Parathyroid adenoma (tissue), 2 donors: ENCODE measurements around the gene CAMK2G.
"Not testable (repeated sequence)": the region's sequence is repeated elsewhere in the genome, so short reads cannot be mapped to it uniquely, and the experiment has no call there.

Experiments
- H2AFZ ChIP-seq: fragments of 300-600 bp; sonication (generic); one replicate; pipeline ENCODE4 v1.7.0; 2017; ENCODE audit warnings: antibody characterized with exemption, mild to moderate bottlenecking
- H3K27ac ChIP-seq: fragments of 300-600 bp; sonication (generic); one replicate; pipeline ENCODE4 v1.7.0; 2017
- H3K27me3 ChIP-seq: fragments of 300-600 bp; sonication (generic); one replicate; pipeline ENCODE4 v1.7.0; 2017; ENCODE audit warnings: low read length; ENCODE audit not compliant: control insufficient read depth, insufficient read depth
- H3K36me3 ChIP-seq: fragments of 300-600 bp; sonication (generic); one replicate; pipeline ENCODE4 v1.7.0; 2017; ENCODE audit warnings: low read length; ENCODE audit not compliant: control insufficient read depth, insufficient read depth
- H3K4me1 ChIP-seq: fragments of 300-600 bp; sonication (generic); one replicate; pipeline ENCODE4 v1.7.0; 2017; ENCODE audit warnings: control low read depth
- H3K4me2 ChIP-seq: fragments of 300-600 bp; sonication (generic); one replicate; pipeline ENCODE4 v1.7.0; 2017; ENCODE audit warnings: low read length
- H3K4me3 ChIP-seq: fragments of 300-600 bp; sonication (generic); one replicate; pipeline ENCODE4 v1.7.0; 2017; ENCODE audit warnings: low read depth, low read length
- H3K79me2 ChIP-seq: fragments of 300-600 bp; sonication (generic); one replicate; pipeline ENCODE4 v1.7.0; 2017; ENCODE audit warnings: control low read depth
- H3K9ac ChIP-seq: fragments of 300-600 bp; sonication (generic); one replicate; pipeline ENCODE4 v1.7.0; 2017; ENCODE audit warnings: mild to moderate bottlenecking
- H3K9me3 ChIP-seq: fragments of 300-600 bp; sonication (generic); one replicate; pipeline ENCODE4 v1.7.0; 2017; ENCODE audit warnings: low read length; ENCODE audit not compliant: control insufficient read depth
- TF ChIP-seq, protein P1 (sequence below): fragments of 300-600 bp; sonication (generic); IDR thresholded peaks from one replicate; pipeline ENCODE4 v1.7.0; 2017; ENCODE audit warnings: antibody characterized with exemption, mild to moderate bottlenecking
- donor health status: primary hyperparathyroidism.

Gene CAMK2G

DNA sequence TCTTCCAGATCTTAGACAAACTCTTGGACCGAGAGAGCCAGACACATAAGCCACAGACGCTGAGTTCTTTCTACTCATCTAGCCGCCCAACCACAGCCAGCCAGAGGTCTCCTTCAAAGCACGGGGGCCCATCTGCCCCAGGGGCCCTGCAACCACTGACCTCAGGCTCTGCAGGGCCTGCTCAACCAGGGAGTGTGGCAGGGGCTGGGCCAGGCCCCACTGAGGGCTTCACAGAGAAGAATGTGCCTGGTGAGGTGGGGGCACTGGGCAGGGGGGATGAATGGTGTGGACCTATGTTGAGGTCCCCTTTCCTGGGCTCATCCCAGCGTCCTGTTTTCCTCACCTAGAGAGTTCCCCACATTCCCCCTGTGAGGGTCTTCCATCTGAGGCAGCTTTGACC, 77.6 kb downstream of the CAMK2G start:
- no peak overlapping the region for H3K4me2 ChIP-seq
- H3K9me3 ChIP-seq, result no peaks in the 10 kb centered on the region
- H3K79me2 ChIP-seq, result no peaks in the 10 kb centered on the region
- H2AFZ ChIP-seq, result no peak overlapping the region
- H3K27ac ChIP-seq, result no peak overlapping the region
- no peak overlapping the region for H3K9ac ChIP-seq
- H3K27me3 ChIP-seq, result no peaks in the 10 kb centered on the region
- no peaks in the 10 kb centered on the region for H3K4me1 ChIP-seq
- H3K36me3 ChIP-seq, result no peaks in the 10 kb centered on the region
- TF ChIP-seq, protein P1, sequence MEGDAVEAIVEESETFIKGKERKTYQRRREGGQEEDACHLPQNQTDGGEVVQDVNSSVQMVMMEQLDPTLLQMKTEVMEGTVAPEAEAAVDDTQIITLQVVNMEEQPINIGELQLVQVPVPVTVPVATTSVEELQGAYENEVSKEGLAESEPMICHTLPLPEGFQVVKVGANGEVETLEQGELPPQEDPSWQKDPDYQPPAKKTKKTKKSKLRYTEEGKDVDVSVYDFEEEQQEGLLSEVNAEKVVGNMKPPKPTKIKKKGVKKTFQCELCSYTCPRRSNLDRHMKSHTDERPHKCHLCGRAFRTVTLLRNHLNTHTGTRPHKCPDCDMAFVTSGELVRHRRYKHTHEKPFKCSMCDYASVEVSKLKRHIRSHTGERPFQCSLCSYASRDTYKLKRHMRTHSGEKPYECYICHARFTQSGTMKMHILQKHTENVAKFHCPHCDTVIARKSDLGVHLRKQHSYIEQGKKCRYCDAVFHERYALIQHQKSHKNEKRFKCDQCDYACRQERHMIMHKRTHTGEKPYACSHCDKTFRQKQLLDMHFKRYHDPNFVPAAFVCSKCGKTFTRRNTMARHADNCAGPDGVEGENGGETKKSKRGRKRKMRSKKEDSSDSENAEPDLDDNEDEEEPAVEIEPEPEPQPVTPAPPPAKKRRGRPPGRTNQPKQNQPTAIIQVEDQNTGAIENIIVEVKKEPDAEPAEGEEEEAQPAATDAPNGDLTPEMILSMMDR, result no peak
- no peak overlapping the region for H3K4me3 ChIP-seq

DNA sequence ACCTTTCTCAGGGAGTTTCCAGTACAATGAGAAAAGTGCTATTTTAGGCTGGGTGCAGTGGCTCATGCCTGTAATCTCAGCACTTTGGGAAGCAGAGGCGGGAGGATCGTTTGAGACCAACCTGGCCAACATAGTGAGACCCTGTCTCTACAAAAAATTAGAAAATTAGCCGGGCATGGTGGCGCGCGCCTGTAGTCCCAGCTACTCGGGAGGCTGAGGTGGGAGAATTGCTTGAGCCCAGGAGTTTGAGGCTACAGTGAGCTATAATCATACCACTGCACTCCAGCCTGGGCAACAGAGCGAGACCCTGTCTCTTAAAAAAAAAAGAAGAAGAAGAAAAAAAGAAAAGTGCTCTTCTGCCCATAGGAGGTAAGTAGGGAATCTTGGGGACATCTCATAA, 78.3 kb downstream of the CAMK2G start:
- not testable (repeated sequence) for H3K36me3 ChIP-seq, H3K4me1 ChIP-seq, H3K79me2 ChIP-seq, H2AFZ ChIP-seq, H3K4me3 ChIP-seq, H3K9ac ChIP-seq, H3K27me3 ChIP-seq, H3K9me3 ChIP-seq, H3K27ac ChIP-seq, H3K4me2 ChIP-seq

DNA sequence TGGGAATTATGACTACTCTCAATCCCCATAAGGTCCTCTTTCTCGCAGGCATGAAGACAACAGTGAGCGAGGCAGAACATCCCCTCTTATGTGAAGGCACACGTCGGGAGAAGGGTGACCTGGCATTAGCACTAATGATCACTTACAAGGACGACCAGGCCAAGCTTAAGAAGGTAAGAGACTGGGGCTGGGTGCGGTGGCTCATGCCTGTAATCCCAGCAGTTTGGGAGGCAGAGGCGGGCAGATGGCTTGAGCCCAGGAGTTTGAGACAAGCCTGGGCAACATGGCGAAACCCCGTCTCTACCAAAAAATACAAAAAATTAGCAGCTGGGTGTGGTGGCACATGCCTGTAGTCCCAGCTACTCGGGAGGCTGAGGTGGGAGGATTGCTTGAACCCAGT, 78.9 kb downstream of the CAMK2G start:
- H3K27me3 ChIP-seq, H3K36me3 ChIP-seq, H3K79me2 ChIP-seq, H2AFZ ChIP-seq, H3K9ac ChIP-seq, H3K9me3 ChIP-seq, H3K4me3 ChIP-seq, H3K4me2 ChIP-seq, H3K27ac ChIP-seq, H3K4me1 ChIP-seq: not testable (repeated sequence)

DNA sequence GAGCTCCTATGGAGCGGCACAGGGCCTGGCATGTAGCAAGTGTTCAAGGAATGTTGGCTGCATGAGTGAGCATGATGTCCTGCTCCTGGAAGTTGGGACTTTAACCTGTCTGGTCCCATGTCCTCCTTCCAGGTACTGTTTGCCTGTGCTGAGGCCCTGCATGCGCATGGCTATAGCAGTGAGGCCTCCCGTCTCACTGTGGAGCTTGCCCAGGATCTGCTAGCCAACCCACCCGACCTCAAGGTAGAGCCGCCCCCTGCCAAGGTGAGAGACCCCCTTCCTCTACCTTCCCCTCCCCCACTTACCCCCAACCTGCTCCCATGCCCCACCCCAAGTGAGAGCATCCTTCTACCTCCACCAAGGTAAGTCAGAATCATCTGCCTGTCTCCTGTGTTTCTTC, 80.9 kb downstream of the CAMK2G start:
- TF ChIP-seq, protein P1, result no peak
- H3K4me1 ChIP-seq, result no peaks in the 10 kb centered on the region
- no peak overlapping the region for H3K9ac ChIP-seq
- H3K4me2 ChIP-seq, result no peak overlapping the region
- H3K27ac ChIP-seq, result no peak overlapping the region
- H3K27me3 ChIP-seq, result no peaks in the 10 kb centered on the region
- no peaks in the 10 kb centered on the region for H3K36me3 ChIP-seq
- H3K79me2 ChIP-seq, result peaks cover 6% of the 10 kb centered on the region
- H2AFZ ChIP-seq, result no peak overlapping the region
- H3K4me3 ChIP-seq, result no peak overlapping the region
- H3K9me3 ChIP-seq, result no peaks in the 10 kb centered on the region

DNA sequence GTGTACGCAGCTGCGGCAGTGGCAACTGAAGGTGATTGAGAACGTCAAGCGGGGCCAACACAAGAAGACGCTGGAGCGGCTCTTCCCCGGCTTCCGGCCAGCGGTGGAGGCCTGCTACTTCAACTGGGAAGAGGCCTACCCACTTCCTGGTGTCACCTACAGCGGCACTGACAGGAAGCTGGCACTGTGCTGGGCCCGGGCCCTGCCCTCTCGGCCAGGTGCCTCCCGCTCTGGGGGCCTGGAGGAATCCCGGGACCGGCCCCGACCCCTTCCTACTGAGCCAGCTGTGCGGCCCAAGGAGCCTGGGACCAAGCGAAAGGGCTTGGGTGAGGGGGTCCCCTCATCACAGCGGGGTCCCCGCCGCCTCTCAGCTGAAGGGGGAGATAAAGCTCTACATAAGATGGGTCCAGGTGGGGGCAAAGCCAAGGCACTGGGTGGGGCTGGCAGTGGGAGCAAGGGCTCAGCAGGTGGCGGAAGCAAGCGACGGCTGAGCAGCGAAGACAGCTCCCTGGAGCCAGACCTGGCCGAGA, 82.4 kb downstream of the CAMK2G start:
- Histone ChIP-seq H3K9me3 (no peaks in the 10 kb centered on the region), H3K4me1 (peaks cover 5% of the 10 kb centered on the region), H2AFZ (no peak overlapping the region), H3K27me3 (no peaks in the 10 kb centered on the region), H3K79me2 (peaks cover 16% of the 10 kb centered on the region), H3K4me2 (no peak overlapping the region), H3K4me3 (no peak overlapping the region), H3K36me3 (no peaks in the 10 kb centered on the region), H3K9ac (no peak overlapping the region), H3K27ac (no peak overlapping the region)
- TF ChIP-seq, protein P1, result no peak
